CD4-positive, CD25-positive, alpha-beta regulatory T cell (primary cell): Measurements from ENCODE around the gene SLC25A22. TPM values are rescaled to one million over a fixed set of nuclear protein-coding genes. Genes with fewer than 3 reads are reported as not detected.

Source experiments
- ATAC-seq, 2 donors: fragments of 150-1000 bp; cut with Tn5 transposase; one replicate each; pipeline ENCODE4 v1.10.0; 2021; ENCODE audit warnings: low read depth in 2 of 2, moderate number of reproducible peaks in 2 of 2, moderate library complexity in 1 of 2
- DNase-seq, 3 donors: peaks; one replicate each; pipeline versions ENCODE4 v3.0.0 to v3.0.0-alpha.2; 2012 to 2022; ENCODE audit warnings: mixed read lengths in 1 of 3
- H3K27ac ChIP-seq: one replicate; pipeline ENCODE4 v1.7.0; 2013; ENCODE audit warnings: mild to moderate bottlenecking, low read length; ENCODE audit not compliant: insufficient read depth, poor library complexity, severe bottlenecking
- H3K27me3 ChIP-seq: one replicate; pipeline ENCODE4 v1.7.0; 2013; ENCODE audit warnings: low read length; ENCODE audit not compliant: control insufficient read depth, insufficient read depth
- H3K36me3 ChIP-seq: one replicate; pipeline ENCODE4 v1.7.0; 2013; ENCODE audit warnings: mild to moderate bottlenecking, low read length, moderate library complexity; ENCODE audit not compliant: control insufficient read depth, insufficient read depth
- H3K4me1 ChIP-seq: 2 replicates; pipeline ENCODE4 v1.7.0; 2013; ENCODE audit warnings: mild to moderate bottlenecking, low read length; ENCODE audit not compliant: insufficient read depth, control insufficient read depth, poor library complexity, severe bottlenecking
- H3K4me3 ChIP-seq: one replicate; pipeline ENCODE4 v1.7.0; 2013; ENCODE audit warnings: low read depth, mild to moderate bottlenecking, low read length, moderate library complexity
- H3K9me3 ChIP-seq, 2 experiments: 1 replicate in 1 of 2; 2 replicates in 1 of 2; pipeline ENCODE4 v1.7.0; 2013; ENCODE audit warnings: low read length in 2 of 2, mild to moderate bottlenecking in 1 of 2, moderate library complexity in 1 of 2; ENCODE audit not compliant: control insufficient read depth in 2 of 2
- H3K27ac Mint-ChIP-seq, 3 donors: one replicate each; pipeline ENCODE4 v1.8.0; 2020 to 2022; ENCODE audit warnings: mild to moderate bottlenecking in 3 of 3, mixed read lengths in 3 of 3, moderate library complexity in 2 of 3
- H3K27me3 Mint-ChIP-seq: one replicate; pipeline ENCODE4 v1.8.0; 2022; ENCODE audit warnings: mild to moderate bottlenecking, mixed read lengths
- H3K36me3 Mint-ChIP-seq: one replicate; pipeline ENCODE4 v1.8.0; 2020; ENCODE audit warnings: mixed read lengths
- H3K4me1 Mint-ChIP-seq, 4 donors: one replicate each; pipeline ENCODE4 v1.8.0; 2020 to 2022; ENCODE audit warnings: mixed read lengths in 4 of 4, mild to moderate bottlenecking in 1 of 4
- H3K4me3 Mint-ChIP-seq, 4 donors: one replicate each; pipeline ENCODE4 v1.8.0; 2020 to 2022; ENCODE audit warnings: mild to moderate bottlenecking in 4 of 4, mixed read lengths in 4 of 4, moderate library complexity in 3 of 4
- H3K9me3 Mint-ChIP-seq, 7 donors: one replicate each; pipeline ENCODE4 v1.8.0; 2020 to 2022; ENCODE audit warnings: mixed read lengths in 7 of 7, mild to moderate bottlenecking in 3 of 7, moderate library complexity in 2 of 7
- polyA plus RNA-seq, 4 donors: library from polyadenylated mRNA; unstranded; fragments of 300-500 nt; fragmentation: Illumina TruSeq; gene quantifications; one replicate each; pipeline ENCODE4 v1.2.3, GENCODE V29; 2021
- total RNA-seq: library from RNA; stranded (reverse); gene quantifications from one replicate; pipeline ENCODE4 v1.2.3, GENCODE V29; 2022

The SLC25A22 gene
- total and polyA plus RNA-seq, 5 donors from 2014 or later: 5.3 to 20.3 (median 6.6) TPM

GRCh38 chr11:800473-800872 lies 2.4 kb upstream of the SLC25A22 start:
- Histone ChIP-seq H3K4me1 (peaks cover 54% of the 10 kb centered on the region), H3K36me3 (no peaks in the 10 kb centered on the region), H3K27ac (no peak overlapping the region), H3K9me3 (no peaks in the 10 kb centered on the region), H3K4me3 (no peak overlapping the region), H3K27me3 (no peaks in the 10 kb centered on the region)
- Mint-ChIP-seq H3K36me3 (no peaks in the 10 kb centered on the region), H3K9me3 (no peaks in the 10 kb centered on the region), H3K4me1 (peaks cover 0 to 28% (median 3%) of the 10 kb centered on the region in 4 donors), H3K4me3 (no peak overlapping the region), H3K27me3 (no peaks in the 10 kb centered on the region), H3K27ac (no peak overlapping the region)
- ATAC-seq (no peak), DNase-seq (no peak)

- Histone ChIP-seq H3K9me3 (no peaks in the 10 kb centered on the region), H3K27ac (no peak overlapping the region), H3K36me3 (no peaks in the 10 kb centered on the region), H3K4me1 (peaks cover 54% of the 10 kb centered on the region), H3K4me3 (no peak overlapping the region), H3K27me3 (no peaks in the 10 kb centered on the region)
- DNase-seq (no peak), ATAC-seq (no peak)
- peaks cover 0 to 27% (median 3%) of the 10 kb centered on the region in 4 donors for H3K4me1 Mint-ChIP-seq
- no peak overlapping the region for H3K27ac Mint-ChIP-seq
- H3K4me3 Mint-ChIP-seq: no peak overlapping the region
- no peaks in the 10 kb centered on the region for H3K36me3 Mint-ChIP-seq
- no peaks in the 10 kb centered on the region for H3K27me3 Mint-ChIP-seq
- no peaks in the 10 kb centered on the region for H3K9me3 Mint-ChIP-seq
Observed at GRCh38 chr11:799641-800316, 1.7 kb upstream of the SLC25A22 start.

- H3K36me3 Mint-ChIP-seq: no peaks in the 10 kb centered on the region
- DNase-seq (peak; percentile 69 to 84 (median 75)), ATAC-seq (peak; percentile 46 to 52)
- Histone ChIP-seq H3K4me1 (peaks cover 38% of the 10 kb centered on the region), H3K27ac (peak overlapping the region; percentile 92), H3K9me3 (no peaks in the 10 kb centered on the region), H3K36me3 (peaks cover 8% of the 10 kb centered on the region), H3K27me3 (no peaks in the 10 kb centered on the region), H3K4me3 (peak overlapping the region; percentile 55)
- H3K9me3 Mint-ChIP-seq: no peaks in the 10 kb centered on the region
- H3K4me1 Mint-ChIP-seq: peaks cover 0 to 17% (median 3%) of the 10 kb centered on the region in 4 donors
- H3K27me3 Mint-ChIP-seq: no peaks in the 10 kb centered on the region
- peak overlapping the region; percentile 80 to 91 (median 87) for H3K27ac Mint-ChIP-seq
- peak overlapping the region; percentile 90 to 99 (median 96) for H3K4me3 Mint-ChIP-seq
Observed at GRCh38 chr11:797296-798092, 587 bp downstream of the SLC25A22 start.

- peak overlapping the region; percentile 92 for H3K27ac ChIP-seq
- H3K36me3 Mint-ChIP-seq: no peaks in the 10 kb centered on the region
- peak overlapping the region; percentile 90 to 99 (median 96) for H3K4me3 Mint-ChIP-seq
- ATAC-seq: no peak
- H3K27me3 ChIP-seq: no peaks in the 10 kb centered on the region
- no peak for DNase-seq
- peaks cover 38% of the 10 kb centered on the region for H3K4me1 ChIP-seq
- H3K27ac Mint-ChIP-seq: peak overlapping the region; percentile 80 to 91 (median 87)
- H3K9me3 Mint-ChIP-seq: no peaks in the 10 kb centered on the region
- no peaks in the 10 kb centered on the region for H3K9me3 ChIP-seq
- H3K4me1 Mint-ChIP-seq: peaks cover 0 to 17% (median 3%) of the 10 kb centered on the region in 4 donors
- peak overlapping the region; percentile 70 for H3K4me3 ChIP-seq
- peaks cover 8% of the 10 kb centered on the region for H3K36me3 ChIP-seq
- H3K27me3 Mint-ChIP-seq: no peaks in the 10 kb centered on the region
Observed at GRCh38 chr11:796565-797295, 1.4 kb downstream of the SLC25A22 start.

GRCh38 chr11:795634-796564 lies 2.2 kb downstream of the SLC25A22 start:
- no peaks in the 10 kb centered on the region for H3K9me3 Mint-ChIP-seq
- no peaks in the 10 kb centered on the region for H3K27me3 ChIP-seq
- peaks cover 38% of the 10 kb centered on the region for H3K4me1 ChIP-seq
- no peaks in the 10 kb centered on the region for H3K9me3 ChIP-seq
- no peaks in the 10 kb centered on the region for H3K36me3 Mint-ChIP-seq
- peak overlapping the region; percentile 92 for H3K27ac ChIP-seq
- no peaks in the 10 kb centered on the region for H3K27me3 Mint-ChIP-seq
- peaks cover 0 to 17% (median 3%) of the 10 kb centered on the region in 4 donors for H3K4me1 Mint-ChIP-seq
- peak overlapping the region; percentile 70 for H3K4me3 ChIP-seq
- peak overlapping the region; percentile 74 to 91 (median 87) for H3K27ac Mint-ChIP-seq
- H3K36me3 ChIP-seq: peaks cover 8% of the 10 kb centered on the region
- ATAC-seq (peak; percentile 57), DNase-seq (peak; percentile 73 to 91 (median 75))
- H3K4me3 Mint-ChIP-seq: peak overlapping the region; percentile 90 to 99 (median 96)

GRCh38 chr11:794766-795633 lies 3.1 kb downstream of the SLC25A22 start:
- Mint-ChIP-seq H3K9me3 (no peaks in the 10 kb centered on the region), H3K27me3 (no peaks in the 10 kb centered on the region), H3K36me3 (no peaks in the 10 kb centered on the region), H3K4me3 (peak overlapping the region; percentile 32 to 90 (median 69)), H3K4me1 (peaks cover 0 to 17% (median 3%) of the 10 kb centered on the region in 4 donors), H3K27ac (no peak overlapping the region)
- Histone ChIP-seq H3K4me3 (no peak overlapping the region), H3K9me3 (no peaks in the 10 kb centered on the region), H3K27ac (peak overlapping the region; percentile 92), H3K36me3 (peaks cover 8% of the 10 kb centered on the region), H3K27me3 (no peaks in the 10 kb centered on the region), H3K4me1 (peaks cover 38% of the 10 kb centered on the region)
- no peak for ATAC-seq
- no peak for DNase-seq
